Loucy (cell line): ENCODE results near the gene LTC4S.

Experiments used
- EZH2phosphoT487 ChIP-seq: fragments of 200-600 bp; IDR thresholded peaks from 2 replicates; pipeline ENCODE4 v1.6.1; 2018; ENCODE audit warnings: antibody characterized with exemption, mild to moderate bottlenecking, moderate library complexity, borderline replicate concordance
- TF ChIP-seq, protein P1 (sequence below): fragments of 200-600 bp; sonication (generic); conservative IDR thresholded peaks from 2 replicates; pipeline ENCODE4 v1.5.1; 2014; ENCODE audit warnings: mild to moderate bottlenecking, antibody characterized with exemption, low read length

DNA sequence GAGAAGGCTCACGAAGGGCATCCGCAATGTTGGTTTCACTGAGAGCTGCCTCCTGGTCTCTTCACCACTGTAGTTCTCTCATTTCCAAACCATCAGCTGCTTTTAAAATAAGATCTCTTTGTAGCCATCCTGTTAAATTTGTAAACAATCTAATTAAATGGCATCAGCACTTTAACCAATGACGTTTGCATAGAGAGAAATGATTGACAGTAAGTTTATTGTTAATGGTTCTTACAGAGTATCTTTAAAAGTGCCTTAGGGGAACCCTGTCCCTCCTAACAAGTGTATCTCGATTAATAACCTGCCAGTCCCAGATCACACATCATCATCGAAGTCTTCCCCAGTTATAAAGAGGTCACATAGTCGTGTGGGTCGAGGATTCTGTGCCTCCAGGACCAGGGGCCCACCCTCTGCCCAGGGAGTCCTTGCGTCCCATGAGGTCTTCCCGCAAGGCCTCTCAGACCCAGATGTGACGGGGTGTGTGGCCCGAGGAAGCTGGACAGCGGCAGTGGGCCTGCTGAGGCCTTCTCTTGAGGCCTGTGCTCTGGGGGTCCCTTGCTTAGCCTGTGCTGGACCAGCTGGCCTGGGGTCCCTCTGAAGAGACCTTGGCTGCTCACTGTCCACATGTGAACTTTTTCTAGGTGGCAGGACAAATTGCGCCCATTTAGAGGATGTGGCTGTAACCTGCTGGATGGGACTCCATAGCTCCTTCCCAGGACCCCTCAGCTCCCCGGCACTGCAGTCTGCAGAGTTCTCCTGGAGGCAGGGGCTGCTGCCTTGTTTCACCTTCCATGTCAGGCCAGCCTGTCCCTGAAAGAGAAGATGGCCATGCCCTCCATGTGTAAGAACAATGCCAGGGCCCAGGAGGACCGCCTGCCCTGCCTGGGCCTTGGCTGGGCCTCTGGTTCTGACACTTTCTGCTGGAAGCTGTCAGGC is 43.6 kb downstream of the LTC4S start:
- TF ChIP-seq, protein P1, sequence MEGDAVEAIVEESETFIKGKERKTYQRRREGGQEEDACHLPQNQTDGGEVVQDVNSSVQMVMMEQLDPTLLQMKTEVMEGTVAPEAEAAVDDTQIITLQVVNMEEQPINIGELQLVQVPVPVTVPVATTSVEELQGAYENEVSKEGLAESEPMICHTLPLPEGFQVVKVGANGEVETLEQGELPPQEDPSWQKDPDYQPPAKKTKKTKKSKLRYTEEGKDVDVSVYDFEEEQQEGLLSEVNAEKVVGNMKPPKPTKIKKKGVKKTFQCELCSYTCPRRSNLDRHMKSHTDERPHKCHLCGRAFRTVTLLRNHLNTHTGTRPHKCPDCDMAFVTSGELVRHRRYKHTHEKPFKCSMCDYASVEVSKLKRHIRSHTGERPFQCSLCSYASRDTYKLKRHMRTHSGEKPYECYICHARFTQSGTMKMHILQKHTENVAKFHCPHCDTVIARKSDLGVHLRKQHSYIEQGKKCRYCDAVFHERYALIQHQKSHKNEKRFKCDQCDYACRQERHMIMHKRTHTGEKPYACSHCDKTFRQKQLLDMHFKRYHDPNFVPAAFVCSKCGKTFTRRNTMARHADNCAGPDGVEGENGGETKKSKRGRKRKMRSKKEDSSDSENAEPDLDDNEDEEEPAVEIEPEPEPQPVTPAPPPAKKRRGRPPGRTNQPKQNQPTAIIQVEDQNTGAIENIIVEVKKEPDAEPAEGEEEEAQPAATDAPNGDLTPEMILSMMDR, result no peak
- TF ChIP-seq EZH2phosphoT487, result no peak
